CMK (cell line): ENCODE measurements around the gene NANP.

ENCODE experiments used
- DNase-seq: peaks from one replicate; pipeline ENCODE4 v3.0.0-alpha.2; 2010; ENCODE audit warnings: low read depth

NANP gene

DNA sequence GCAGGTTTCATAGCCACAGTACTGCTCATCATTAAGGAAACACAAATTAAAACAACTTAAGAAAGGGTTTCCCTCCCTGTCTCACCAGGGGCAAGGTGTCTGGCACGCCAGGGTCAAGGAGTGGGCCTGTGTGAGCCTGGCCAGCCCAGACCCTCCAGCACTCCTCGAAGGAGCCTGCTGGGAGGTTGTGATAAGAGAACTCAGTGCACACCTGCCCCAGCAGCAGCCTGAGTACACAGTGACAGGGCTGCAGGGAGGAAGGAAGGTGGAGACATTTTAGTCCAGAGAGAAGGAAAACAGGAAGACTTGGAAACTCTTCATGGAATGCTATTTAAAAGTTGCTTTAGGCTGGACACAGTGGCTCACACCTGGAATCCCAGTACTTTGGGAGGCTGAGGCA, 52.6 kb downstream of the NANP start:
- DNase-seq: no peak

DNA sequence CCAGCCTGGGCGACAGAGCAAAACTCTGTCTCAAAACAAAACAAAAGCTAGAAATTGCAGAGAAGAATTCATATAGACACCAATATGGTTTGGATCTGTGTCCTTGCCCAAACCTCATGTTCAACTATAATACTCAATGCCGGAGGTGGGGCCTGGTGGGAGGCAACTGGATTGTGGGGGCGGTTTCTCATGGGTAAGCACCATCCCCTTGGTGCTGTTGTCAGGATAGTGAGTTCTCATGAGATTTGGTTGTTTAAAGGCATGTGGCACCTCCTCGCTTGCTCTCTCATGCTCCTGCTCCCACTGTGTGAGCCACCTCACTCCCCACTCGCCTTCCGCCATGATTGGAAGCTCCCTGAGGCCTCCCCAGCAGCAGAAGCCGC, 53.7 kb downstream of the NANP start:
- no peak for DNase-seq

DNA sequence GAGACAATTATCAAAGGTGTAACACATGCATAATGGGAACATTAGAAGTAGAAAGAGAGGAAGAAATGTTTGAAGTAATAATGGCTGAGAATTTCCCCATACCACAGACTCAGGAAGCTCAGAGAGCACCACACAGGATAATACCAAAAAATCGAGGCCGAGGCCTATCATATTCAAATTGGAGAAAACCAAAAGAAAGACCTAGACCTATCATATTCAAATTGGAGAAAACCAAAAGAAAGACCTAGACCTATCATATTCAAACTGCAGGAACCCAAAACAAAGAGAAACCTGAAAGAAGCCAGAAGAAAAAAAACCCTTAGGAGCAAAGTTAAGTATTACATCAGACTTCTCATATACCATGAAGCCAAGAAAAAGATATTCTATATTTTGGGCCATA, 56.5 kb downstream of the NANP start:
- no peak for DNase-seq

DNA sequence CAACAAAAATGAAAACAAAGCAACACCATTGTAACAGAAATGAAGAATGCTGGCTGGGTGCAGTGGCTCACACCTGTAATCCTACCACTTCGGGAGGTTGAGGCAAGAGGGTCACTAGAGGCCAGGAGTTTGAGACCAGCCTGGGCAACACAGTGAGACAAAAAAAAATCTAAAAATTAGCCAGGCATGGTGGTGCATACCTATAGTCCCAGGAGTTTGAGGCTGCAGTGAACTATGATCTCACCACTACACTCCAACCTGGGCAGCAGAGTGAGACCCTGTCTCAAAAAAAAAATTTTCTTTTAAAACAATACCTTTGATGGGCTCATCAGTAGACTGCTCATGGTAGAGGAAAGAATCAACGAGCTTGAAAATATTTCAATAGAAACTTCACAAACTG, 57.0 kb downstream of the NANP start:
- no peak for DNase-seq

DNA sequence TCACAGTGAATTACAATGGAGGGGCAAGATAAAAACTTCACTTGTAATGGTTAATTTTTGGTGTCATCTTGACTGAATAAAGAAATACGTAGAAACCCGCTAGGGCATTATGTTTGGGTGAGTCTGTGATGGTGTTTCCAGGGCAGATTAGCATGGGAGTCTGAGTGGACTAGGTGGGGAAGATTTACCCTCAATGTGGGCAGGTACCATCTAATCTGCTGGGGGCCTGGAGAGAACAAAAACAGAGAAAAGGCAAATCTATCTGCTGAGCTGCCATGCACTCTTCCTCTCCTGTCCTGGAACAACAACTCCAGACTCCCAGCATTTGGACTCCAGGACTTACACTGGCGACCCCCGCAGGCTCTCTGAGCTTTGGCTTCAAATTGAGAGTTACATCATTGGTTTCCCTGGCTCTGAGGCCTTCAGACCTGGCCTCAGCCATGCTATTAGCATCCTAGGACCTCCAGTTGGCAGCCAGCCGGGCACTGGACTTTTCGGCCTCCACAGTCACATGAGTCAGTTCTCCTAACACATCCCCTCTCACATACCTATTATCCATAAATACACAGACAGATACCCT, 58.1 kb downstream of the NANP start:
- DNase-seq: no peak

DNA sequence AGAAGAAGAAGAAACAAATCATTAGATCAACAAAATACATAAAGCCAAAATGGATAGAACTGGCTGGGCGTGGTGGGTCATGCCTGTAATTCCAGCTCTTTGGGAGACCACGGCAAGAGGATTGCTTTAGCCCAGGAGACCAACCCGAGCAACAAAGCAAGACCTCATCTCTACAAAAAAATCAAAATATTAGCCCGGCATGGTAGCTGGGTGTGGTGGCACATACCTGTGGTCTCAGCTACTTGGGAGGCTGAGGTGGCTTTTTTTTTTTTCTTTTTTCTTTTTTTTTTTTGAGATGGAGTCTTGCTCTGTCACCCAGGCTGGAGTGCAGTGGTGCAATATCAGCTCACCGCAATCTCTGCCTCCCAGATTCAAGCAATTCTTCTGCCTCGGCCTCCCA, 59.9 kb downstream of the NANP start:
- DNase-seq: no peak

DNA sequence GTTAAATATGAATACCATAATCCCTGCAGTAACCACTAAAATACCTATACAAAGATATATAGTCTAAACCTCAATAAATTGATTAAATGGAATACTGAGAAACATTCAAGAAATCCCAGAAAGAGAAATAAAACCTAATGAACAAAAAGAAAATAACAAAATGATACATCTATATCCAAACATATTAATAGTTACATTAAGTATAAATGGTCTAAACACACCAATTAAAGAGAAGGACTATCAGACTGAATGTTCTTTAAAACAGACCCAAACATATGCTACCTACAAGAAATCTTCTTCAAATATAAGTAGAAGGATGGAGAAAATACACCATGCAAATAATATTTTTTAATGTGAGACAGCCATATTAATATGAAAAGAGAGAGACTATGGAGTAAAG, 60.5 kb downstream of the NANP start:
- no peak for DNase-seq
